SK-N-SH treated with all-trans-retinoic acid at 6 μM for 48 hours (cell line): ENCODE measurements around the gene COL4A4.

Experiments
- ARNTL ChIP-seq: fragments of 450-650 bp; formaldehyde crosslinking; IDR thresholded peaks from 2 replicates; pipeline ENCODE4 v1.5.0; 2020; ENCODE audit warnings: low read depth, mild to moderate bottlenecking, moderate library complexity, borderline replicate concordance
- GLIS3 ChIP-seq: fragments of 250-450 bp; sonication (Bioruptor Pico); IDR thresholded peaks from 2 replicates; pipeline ENCODE4 v1.5.0; 2020; ENCODE audit warnings: mild to moderate bottlenecking, moderate library complexity
- ISL1 ChIP-seq: fragments of 250-450 bp; sonication (Bioruptor Pico); IDR thresholded peaks from 2 replicates; pipeline ENCODE4 v2.1.2; 2022; ENCODE audit warnings: mild to moderate bottlenecking, moderate library complexity
- OSR1 ChIP-seq: fragments of 250-450 bp; sonication (Bioruptor Pico); IDR thresholded peaks from 2 replicates; pipeline ENCODE4 v1.8.0; 2022; ENCODE audit warnings: moderate library complexity, mild to moderate bottlenecking, inconsistent platforms
- PPARA ChIP-seq: fragments of 250-450 bp; sonication (Bioruptor Pico); IDR thresholded peaks from 2 replicates; pipeline ENCODE4 v1.5.0; 2020; ENCODE audit warnings: mild to moderate bottlenecking, borderline replicate concordance
- SNAI2 ChIP-seq: fragments of 250-450 bp; sonication (Bioruptor Pico); IDR thresholded peaks from 2 replicates; pipeline ENCODE4 v1.5.0; 2020; ENCODE audit warnings: mild to moderate bottlenecking, moderate library complexity
- TOX ChIP-seq: fragments of 250-450 bp; sonication (Bioruptor Pico); IDR thresholded peaks from 2 replicates; pipeline ENCODE4 v1.8.0; 2021; ENCODE audit warnings: mild to moderate bottlenecking, moderate library complexity, borderline replicate concordance
- ZFP3 ChIP-seq: fragments of 250-450 bp; sonication (Bioruptor Pico); IDR thresholded peaks from 2 replicates; pipeline ENCODE4 v1.5.0; 2020; ENCODE audit warnings: mild to moderate bottlenecking, moderate library complexity
- ZFP30 ChIP-seq: fragments of 450-650 bp; formaldehyde crosslinking; IDR thresholded peaks from 2 replicates; pipeline ENCODE4 v1.5.0; 2022; ENCODE audit warnings: mild to moderate bottlenecking, moderate library complexity
- ZNF70 ChIP-seq: fragments of 450-650 bp; formaldehyde crosslinking; IDR thresholded peaks from 2 replicates; pipeline ENCODE4 v1.5.0; 2020; ENCODE audit warnings: mild to moderate bottlenecking, moderate library complexity
- TF ChIP-seq, protein P1 (sequence below): fragments of 250-450 bp; sonication (Bioruptor Pico); IDR thresholded peaks from 2 replicates; pipeline ENCODE4 v1.8.0; 2020; ENCODE audit warnings: mild to moderate bottlenecking, moderate library complexity, borderline replicate concordance
- TF ChIP-seq, protein P2 (sequence below): fragments of 250-450 bp; sonication (Bioruptor Pico); IDR thresholded peaks from 2 replicates; pipeline ENCODE4 v1.5.1; 2020; ENCODE audit warnings: low read depth, mild to moderate bottlenecking, moderate library complexity
- TF ChIP-seq, protein P3 (sequence below): fragments of 250-450 bp; sonication (Bioruptor Pico); IDR thresholded peaks from 2 replicates; pipeline ENCODE4 v1.8.0; 2021; ENCODE audit warnings: low read depth, mild to moderate bottlenecking, moderate library complexity, borderline replicate concordance
- TF ChIP-seq, protein P4 (sequence below): fragments of 250-450 bp; sonication (Bioruptor Pico); IDR thresholded peaks from 2 replicates; pipeline ENCODE4 v1.5.0; 2020; ENCODE audit warnings: mild to moderate bottlenecking, moderate library complexity

- TF ChIP-seq PPARA (CRISPR knock-in tag) = no peak
- TF ChIP-seq ZFP30 (CRISPR knock-in tag) = no peak
- TF ChIP-seq, protein P1, sequence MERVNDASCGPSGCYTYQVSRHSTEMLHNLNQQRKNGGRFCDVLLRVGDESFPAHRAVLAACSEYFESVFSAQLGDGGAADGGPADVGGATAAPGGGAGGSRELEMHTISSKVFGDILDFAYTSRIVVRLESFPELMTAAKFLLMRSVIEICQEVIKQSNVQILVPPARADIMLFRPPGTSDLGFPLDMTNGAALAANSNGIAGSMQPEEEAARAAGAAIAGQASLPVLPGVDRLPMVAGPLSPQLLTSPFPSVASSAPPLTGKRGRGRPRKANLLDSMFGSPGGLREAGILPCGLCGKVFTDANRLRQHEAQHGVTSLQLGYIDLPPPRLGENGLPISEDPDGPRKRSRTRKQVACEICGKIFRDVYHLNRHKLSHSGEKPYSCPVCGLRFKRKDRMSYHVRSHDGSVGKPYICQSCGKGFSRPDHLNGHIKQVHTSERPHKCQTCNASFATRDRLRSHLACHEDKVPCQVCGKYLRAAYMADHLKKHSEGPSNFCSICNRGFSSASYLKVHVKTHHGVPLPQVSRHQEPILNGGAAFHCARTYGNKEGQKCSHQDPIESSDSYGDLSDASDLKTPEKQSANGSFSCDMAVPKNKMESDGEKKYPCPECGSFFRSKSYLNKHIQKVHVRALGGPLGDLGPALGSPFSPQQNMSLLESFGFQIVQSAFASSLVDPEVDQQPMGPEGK = no peak
- TF ChIP-seq, protein P2, sequence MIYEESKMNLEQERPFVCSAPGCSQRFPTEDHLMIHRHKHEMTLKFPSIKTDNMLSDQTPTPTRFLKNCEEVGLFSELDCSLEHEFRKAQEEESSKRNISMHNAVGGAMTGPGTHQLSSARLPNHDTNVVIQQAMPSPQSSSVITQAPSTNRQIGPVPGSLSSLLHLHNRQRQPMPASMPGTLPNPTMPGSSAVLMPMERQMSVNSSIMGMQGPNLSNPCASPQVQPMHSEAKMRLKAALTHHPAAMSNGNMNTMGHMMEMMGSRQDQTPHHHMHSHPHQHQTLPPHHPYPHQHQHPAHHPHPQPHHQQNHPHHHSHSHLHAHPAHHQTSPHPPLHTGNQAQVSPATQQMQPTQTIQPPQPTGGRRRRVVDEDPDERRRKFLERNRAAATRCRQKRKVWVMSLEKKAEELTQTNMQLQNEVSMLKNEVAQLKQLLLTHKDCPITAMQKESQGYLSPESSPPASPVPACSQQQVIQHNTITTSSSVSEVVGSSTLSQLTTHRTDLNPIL (CRISPR knock-in tag) = no peak
- no peak for TF ChIP-seq TOX (CRISPR knock-in tag)
- TF ChIP-seq, protein P3, sequence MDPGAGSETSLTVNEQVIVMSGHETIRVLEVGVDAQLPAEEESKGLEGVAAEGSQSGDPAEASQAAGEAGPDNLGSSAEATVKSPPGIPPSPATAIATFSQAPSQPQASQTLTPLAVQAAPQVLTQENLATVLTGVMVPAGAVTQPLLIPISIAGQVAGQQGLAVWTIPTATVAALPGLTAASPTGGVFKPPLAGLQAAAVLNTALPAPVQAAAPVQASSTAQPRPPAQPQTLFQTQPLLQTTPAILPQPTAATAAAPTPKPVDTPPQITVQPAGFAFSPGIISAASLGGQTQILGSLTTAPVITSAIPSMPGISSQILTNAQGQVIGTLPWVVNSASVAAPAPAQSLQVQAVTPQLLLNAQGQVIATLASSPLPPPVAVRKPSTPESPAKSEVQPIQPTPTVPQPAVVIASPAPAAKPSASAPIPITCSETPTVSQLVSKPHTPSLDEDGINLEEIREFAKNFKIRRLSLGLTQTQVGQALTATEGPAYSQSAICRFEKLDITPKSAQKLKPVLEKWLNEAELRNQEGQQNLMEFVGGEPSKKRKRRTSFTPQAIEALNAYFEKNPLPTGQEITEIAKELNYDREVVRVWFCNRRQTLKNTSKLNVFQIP (CRISPR knock-in tag) = no peak
- no peak for TF ChIP-seq ARNTL (CRISPR knock-in tag)
- TF ChIP-seq ZFP3 (CRISPR knock-in tag) = no peak
- TF ChIP-seq OSR1 = no peak
- TF ChIP-seq ISL1 (CRISPR knock-in tag) = no peak
- TF ChIP-seq ZNF70 (CRISPR knock-in tag) = no peak
- no peak for TF ChIP-seq GLIS3
- TF ChIP-seq, protein P4, sequence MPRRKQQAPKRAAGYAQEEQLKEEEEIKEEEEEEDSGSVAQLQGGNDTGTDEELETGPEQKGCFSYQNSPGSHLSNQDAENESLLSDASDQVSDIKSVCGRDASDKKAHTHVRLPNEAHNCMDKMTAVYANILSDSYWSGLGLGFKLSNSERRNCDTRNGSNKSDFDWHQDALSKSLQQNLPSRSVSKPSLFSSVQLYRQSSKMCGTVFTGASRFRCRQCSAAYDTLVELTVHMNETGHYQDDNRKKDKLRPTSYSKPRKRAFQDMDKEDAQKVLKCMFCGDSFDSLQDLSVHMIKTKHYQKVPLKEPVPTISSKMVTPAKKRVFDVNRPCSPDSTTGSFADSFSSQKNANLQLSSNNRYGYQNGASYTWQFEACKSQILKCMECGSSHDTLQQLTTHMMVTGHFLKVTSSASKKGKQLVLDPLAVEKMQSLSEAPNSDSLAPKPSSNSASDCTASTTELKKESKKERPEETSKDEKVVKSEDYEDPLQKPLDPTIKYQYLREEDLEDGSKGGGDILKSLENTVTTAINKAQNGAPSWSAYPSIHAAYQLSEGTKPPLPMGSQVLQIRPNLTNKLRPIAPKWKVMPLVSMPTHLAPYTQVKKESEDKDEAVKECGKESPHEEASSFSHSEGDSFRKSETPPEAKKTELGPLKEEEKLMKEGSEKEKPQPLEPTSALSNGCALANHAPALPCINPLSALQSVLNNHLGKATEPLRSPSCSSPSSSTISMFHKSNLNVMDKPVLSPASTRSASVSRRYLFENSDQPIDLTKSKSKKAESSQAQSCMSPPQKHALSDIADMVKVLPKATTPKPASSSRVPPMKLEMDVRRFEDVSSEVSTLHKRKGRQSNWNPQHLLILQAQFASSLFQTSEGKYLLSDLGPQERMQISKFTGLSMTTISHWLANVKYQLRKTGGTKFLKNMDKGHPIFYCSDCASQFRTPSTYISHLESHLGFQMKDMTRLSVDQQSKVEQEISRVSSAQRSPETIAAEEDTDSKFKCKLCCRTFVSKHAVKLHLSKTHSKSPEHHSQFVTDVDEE (CRISPR knock-in tag) = no peak
- TF ChIP-seq SNAI2 (CRISPR knock-in tag) = no peak
Observed at GRCh38 chr2:227182765-227183164, 18.8 kb upstream of the COL4A4 start.
